ENCODE results near the gene CA10.

DNA sequence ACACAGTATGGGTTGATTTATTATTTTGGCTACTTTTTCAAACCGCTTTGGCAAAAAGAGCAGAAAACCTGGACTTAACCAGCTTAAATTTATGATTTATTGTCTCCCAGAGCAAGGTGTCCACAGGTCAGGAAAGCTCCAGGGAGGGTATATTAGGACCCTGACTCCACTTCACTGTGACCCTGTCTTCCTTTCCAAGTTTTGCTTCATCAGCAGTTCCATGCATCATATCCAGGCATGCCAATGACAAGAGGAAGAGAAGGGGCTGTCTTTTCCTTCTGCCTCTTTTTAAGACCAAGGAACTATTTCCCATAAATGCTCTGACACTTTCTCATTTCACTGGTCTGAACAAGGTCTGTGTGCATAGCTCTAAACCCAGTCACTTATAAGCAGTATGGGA, 316.8 kb downstream of the CA10 start:
- no peak for TF ChIP-seq EZH2 (IDR thresholded peaks at IDR 0.05; ENCODE audit: insufficient read depth, poor library complexity, severe bottlenecking)
- TF ChIP-seq EZH2phosphoT487 (IDR thresholded peaks at IDR 0.05; ENCODE audit: insufficient read depth, low read depth) = no peak
